GM12878 (cell line): ENCODE results near the gene LDB2. TPM values are rescaled to one million over a fixed set of nuclear protein-coding genes. Genes with fewer than 3 reads are reported as not detected.

Experiments used
- ATAC-seq: fragments of 200-7000 bp; cut with Tn5 transposase; 3 replicates; pipeline ENCODE4 v1.9.1; 2020; ENCODE audit warnings: mild to moderate bottlenecking, moderate library complexity
- BruUV-seq: library from RNA; stranded (reverse); fragments of 400-500 nt; replicated peaks from 2 replicates; lab custom pipeline; 2021; lab: Mats Ljungman, UMichigan
- CTCF ChIA-PET: fragments of 300-600 bp; sonication (Branson Sonifier 250); formaldehyde crosslinking; extraction: SDS; loops from one replicate; lab custom pipeline; 2021; ENCODE audit warnings: inconsistent platforms; lab: Yijun Ruan, JAX
- POLR2A ChIA-PET: fragments of 350-600 bp; formaldehyde crosslinking; extraction: SDS; loops from one replicate; lab custom pipeline; 2021; ENCODE audit warnings: inconsistent platforms; lab: Charles Lee
- RAD21 ChIA-PET: fragments of 300-600 bp; sonication (Branson Sonifier 250); formaldehyde crosslinking; loops from one replicate; lab custom pipeline; 2023; ENCODE audit warnings: antibody characterized with exemption; ENCODE audit not compliant: unreplicated experiment; lab: Charles Lee
- SMC1A ChIA-PET: fragments of 300-600 bp; sonication (Branson Sonifier 250); formaldehyde crosslinking; loops from one replicate; lab custom pipeline; 2023; ENCODE audit not compliant: unreplicated experiment, uncharacterized antibody; lab: Charles Lee
- DNase-seq: peaks from one replicate; pipeline ENCODE4 v3.0.0-alpha.2; 2011; ENCODE audit warnings: low read depth, low spot score
- FAIRE-seq: peaks from 3 replicates; lab custom pipeline; 2011; peaks lifted over from hg19 to GRCh38; lab: Jason Lieb, UNC
- H2AFZ ChIP-seq: 2 replicates; pipeline ENCODE4 v1.6.0; 2011; ENCODE audit warnings: low read depth, low read length, control low read depth; ENCODE audit not compliant: control insufficient read depth
- H3K27ac ChIP-seq: 2 replicates; pipeline ENCODE4 v1.5.1; 2011; ENCODE audit warnings: control low read depth; ENCODE audit not compliant: control insufficient read depth, insufficient read depth
- H3K27me3 ChIP-seq, 2 experiments: replicated peaks in 1 of 2; 2 replicates each; pipeline versions ENCODE4 v1.6.0 to v1.6.1; 2011; ENCODE audit warnings: low read length in 1 of 2; ENCODE audit not compliant: control insufficient read depth in 2 of 2, insufficient read depth in 2 of 2
- H3K36me3 ChIP-seq, 2 experiments: 2 replicates each; pipeline ENCODE4 v1.5.1; 2011; ENCODE audit warnings: low read length in 1 of 2; ENCODE audit not compliant: control insufficient read depth in 2 of 2, insufficient read depth in 2 of 2
- H3K4me1 ChIP-seq: 2 replicates; pipeline ENCODE4 v1.6.1; 2011; ENCODE audit warnings: mild to moderate bottlenecking, low read length, moderate library complexity, mixed read lengths; ENCODE audit not compliant: control insufficient read depth, insufficient read depth
- H3K4me2 ChIP-seq: 2 replicates; pipeline ENCODE4 v1.6.0; 2011; ENCODE audit warnings: control low read depth; ENCODE audit not compliant: control insufficient read depth, insufficient read depth
- H3K4me3 ChIP-seq: fragments of 200-600 bp; sonication (generic); 2 replicates; pipeline ENCODE4 v1.5.1; 2016
- H3K79me2 ChIP-seq: 2 replicates; pipeline ENCODE4 v1.6.0; 2011; ENCODE audit warnings: low read length; ENCODE audit not compliant: control insufficient read depth, insufficient read depth
- H3K9ac ChIP-seq: 2 replicates; pipeline ENCODE4 v1.8.0; 2011; ENCODE audit warnings: low read length, control low read depth, mixed read lengths; ENCODE audit not compliant: control insufficient read depth, insufficient read depth
- H3K9me3 ChIP-seq: replicated peaks from 3 replicates; pipeline ENCODE4 v1.5.1; 2011; ENCODE audit warnings: mild to moderate bottlenecking, low read length; ENCODE audit not compliant: control insufficient read depth, insufficient read depth
- H4K20me1 ChIP-seq: 2 replicates; pipeline ENCODE4 v1.6.0; 2011; ENCODE audit not compliant: control insufficient read depth, insufficient read depth
- DPF2 ChIP-seq: fragments of 450-650 bp; IDR thresholded peaks from 2 replicates; pipeline ENCODE4 v1.6.1; 2017; ENCODE audit warnings: mild to moderate bottlenecking
- E4F1 ChIP-seq: fragments of 450-650 bp; IDR thresholded peaks from 2 replicates; pipeline ENCODE4 v1.6.1; 2018; ENCODE audit warnings: borderline replicate concordance, mild to moderate bottlenecking; ENCODE audit not compliant: partially characterized antibody
- HCFC1 ChIP-seq: fragments of 150-350 bp; IDR thresholded peaks from 2 replicates; pipeline ENCODE4 v1.6.1; 2014; ENCODE audit warnings: low read length
- HDAC2 ChIP-seq: fragments of 200-600 bp; sonication (generic); IDR thresholded peaks from 2 replicates; pipeline ENCODE4 v1.6.1; 2017
- HDAC6 ChIP-seq: fragments of 200-600 bp; sonication (generic); IDR thresholded peaks from one replicate; pipeline ENCODE4 v1.8.0; 2017; ENCODE audit warnings: antibody characterized with exemption; ENCODE audit not compliant: unreplicated experiment
- JUNB ChIP-seq: IDR thresholded peaks from 2 replicates; pipeline ENCODE4 v1.6.1; 2016; ENCODE audit warnings: antibody characterized with exemption, mild to moderate bottlenecking
- PAX5 ChIP-seq: IDR thresholded peaks from 2 replicates; pipeline ENCODE4 v1.6.1; 2011; ENCODE audit warnings: low read depth, low read length, borderline replicate concordance
- POLR2AphosphoS2 ChIP-seq: IDR thresholded peaks from 2 replicates; pipeline ENCODE4 v1.6.1; 2011; ENCODE audit warnings: low read depth, mild to moderate bottlenecking, low read length, improper control_type of control experiment, moderate library complexity
- POLR2AphosphoS5 ChIP-seq: IDR thresholded peaks from 2 replicates; pipeline ENCODE4 v1.6.1; 2011; ENCODE audit warnings: mild to moderate bottlenecking, low read length, inconsistent platforms
- RELB ChIP-seq: fragments of 450-650 bp; IDR thresholded peaks from 2 replicates; pipeline ENCODE4 v1.6.1; 2017; ENCODE audit warnings: low read depth, mild to moderate bottlenecking, moderate library complexity
- SMC3 ChIP-seq: IDR thresholded peaks from 2 replicates; pipeline ENCODE4 v1.6.1; 2011; ENCODE audit warnings: low read length, improper control_type of control experiment, borderline replicate concordance
- SPI1 ChIP-seq: IDR thresholded peaks from 2 replicates; pipeline ENCODE4 v1.6.1; 2011; ENCODE audit warnings: low read depth, mild to moderate bottlenecking, low read length, moderate library complexity, borderline replicate concordance; ENCODE audit not compliant: insufficient read depth
- TBL1XR1 ChIP-seq: IDR thresholded peaks from 2 replicates; pipeline ENCODE4 v1.6.1; 2012; ENCODE audit warnings: low read depth, low read length, improper control_type of control experiment
- ZBED1 ChIP-seq: IDR thresholded peaks from 2 replicates; pipeline ENCODE4 v1.6.1; 2016; ENCODE audit warnings: borderline replicate concordance
- ZNF217 ChIP-seq: fragments of 450-650 bp; IDR thresholded peaks from 2 replicates; pipeline ENCODE4 v1.6.1; 2017; ENCODE audit warnings: antibody characterized with exemption, mild to moderate bottlenecking
- ZNF274 ChIP-seq: IDR thresholded peaks from one replicate; pipeline ENCODE4 v1.8.0; 2011; ENCODE audit not compliant: insufficient read length, insufficient read depth
- WGBS: methylation state at CpG from one replicate; pipeline ENCODE4 v1.1.6; 2016; ENCODE audit warnings: low lambda C conversion rate; ENCODE audit not compliant: insufficient replicate concordance, insufficient coverage; ENCODE audit errors: missing lambda C conversion rate; 5-methylcytosine and 5-hydroxymethylcytosine counted together
- in situ Hi-C: fragments of 300-500 bp; cut with MboI; formaldehyde crosslinking; loops from 9 replicates; pipeline ENCODE4 v1.14.3; 2018; ENCODE audit warnings: mixed read lengths
- intact Hi-C: fragments of 100-400 bp; cut with micrococcal nuclease; formaldehyde crosslinking; loops from one replicate; pipeline ENCODE4 v1.14.2; 2022; ENCODE audit not compliant: unreplicated experiment
- polyA plus RNA-seq, 11 experiments: library from polyadenylated mRNA; depleted of rRNA in 4 of 11; unstranded in 6 of 11; stranded (reverse) in 5 of 11; fragments of >200 nt; fragmentation: Nextera tagmentation in 4 of 11; fragmentation: Illumina TruSeq in 1 of 11; extraction: Ambion mirVana in 4 of 11; extraction: Trizol in 1 of 11; gene quantifications; 1 replicate in 1 of 11; 2 replicates in 10 of 11; pipeline versions ENCODE4 v1.2.1 to v1.2.3, GENCODE V29; 2011 to 2016; ENCODE audit warnings: inconsistent platforms in 2 of 11, missing spikeins in 2 of 11, low read depth in 1 of 11
- total RNA-seq, 4 experiments: library from RNA; depleted of rRNA in 3 of 4; stranded (reverse); fragments of >200 nt in 3 of 4; fragmentation: Illumina TruSeq in 1 of 4; extraction: Trizol in 1 of 4; gene quantifications; 2 replicates each; pipeline versions ENCODE4 v1.2.1 to v1.2.3, GENCODE V29; 2013 to 2021

Gene LDB2
- total and polyA plus RNA-seq, 10 of the 15 experiments (the other 5 are each of a cell fraction or from before 2014, with no cell fraction given), result 0.15 TPM; not detected in 9

GRCh38 chr4:16739997-16740624, 158.3 kb downstream of the LDB2 start (continued):
- TF ChIP-seq JUNB (no peak), HCFC1 (no peak), ZNF217 (no peak)

- Histone ChIP-seq H3K4me1 (no peaks in the 10 kb centered on the region), H3K36me3 (no peaks in the 10 kb centered on the region), H4K20me1 (no peaks in the 10 kb centered on the region), H3K4me3 (no peak overlapping the region), H3K27ac (no peak overlapping the region), H3K79me2 (no peaks in the 10 kb centered on the region), H3K4me2 (no peak overlapping the region), H3K27me3 (no peaks in the 10 kb centered on the region), H3K9me3 (no peaks in the 10 kb centered on the region), H3K9ac (no peak overlapping the region), H2AFZ (no peak overlapping the region)
- RAD21 ChIA-PET, result no interaction called here
- SMC1A ChIA-PET, result no interaction called here
- no TSS peak for BruUV-seq
- in situ Hi-C loops, result no loop called here
- POLR2A ChIA-PET, result no interaction called here
- ATAC-seq (no peak), DNase-seq (no peak), FAIRE-seq (no peak)
- CTCF ChIA-PET, result no interaction called here
- WGBS, result 32% methylated on average over 1 of the region's 1 CpG
- TF ChIP-seq E4F1 (no peak), SPI1 (no peak), HDAC6 (no peak), PAX5 (no peak), ZNF274 (no peak), ZBED1 (no peak), HDAC2 (no peak), SMC3 (no peak), RELB (no peak), POLR2AphosphoS2 (no peak), TBL1XR1 (no peak), DPF2 (no peak), POLR2AphosphoS5 (no peak)
- intact Hi-C loops, result no loop called here
These were observed 159.9 kb downstream of the LDB2 start for GRCh38 chr4:16738558-16738957.
